Cardiac fibroblast (primary cell): Measurements from ENCODE around the gene SLC16A3.
"Not testable (repeated sequence)": the region's sequence is repeated elsewhere in the genome, so short reads cannot be mapped to it uniquely, and the experiment has no call there.

Experiments used
- DNase-seq, 2 donors: peaks; one replicate each; pipeline versions ENCODE4 v3.0.0 to v3.0.0-alpha.2; 2010; ENCODE audit warnings: low read depth in 2 of 2
- H3K4me3 ChIP-seq, 2 donors: replicated peaks in 1 of 2; 1 replicate in 1 of 2; 2 replicates in 1 of 2; pipeline ENCODE4 v1.5.1; 2011; ENCODE audit warnings: low read depth in 2 of 2, low read length in 2 of 2, mild to moderate bottlenecking in 2 of 2, moderate library complexity in 1 of 2
- TF ChIP-seq, protein P1 (sequence below): IDR thresholded peaks from one replicate; pipeline ENCODE4 v1.5.1; 2011; ENCODE audit warnings: low read depth, mild to moderate bottlenecking, low read length, inconsistent platforms

The SLC16A3 gene

DNA sequence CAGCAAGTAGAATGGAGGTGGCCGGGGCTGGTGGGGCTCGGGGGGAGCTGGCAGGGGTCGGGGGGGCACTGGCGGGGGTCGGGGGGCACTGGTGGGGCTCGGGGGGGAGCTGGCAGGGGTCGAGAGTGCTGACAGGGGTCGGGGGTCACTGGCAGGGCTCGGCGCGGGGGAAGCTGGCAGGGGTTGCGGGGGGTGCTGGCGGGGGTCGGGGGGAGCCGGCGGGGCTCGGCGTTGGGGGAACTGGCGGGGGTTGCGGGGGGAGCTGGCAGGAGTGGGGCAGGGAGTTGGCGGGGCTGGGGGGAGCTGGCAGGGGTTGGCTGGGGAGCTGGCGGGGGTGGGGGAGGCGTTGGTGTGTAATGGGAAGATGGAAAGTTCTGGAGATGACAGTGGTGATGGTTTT lies 41.3 kb upstream of the SLC16A3 start:
- no peak overlapping the region for H3K4me3 ChIP-seq
- DNase-seq = no peak
- TF ChIP-seq, protein P1, sequence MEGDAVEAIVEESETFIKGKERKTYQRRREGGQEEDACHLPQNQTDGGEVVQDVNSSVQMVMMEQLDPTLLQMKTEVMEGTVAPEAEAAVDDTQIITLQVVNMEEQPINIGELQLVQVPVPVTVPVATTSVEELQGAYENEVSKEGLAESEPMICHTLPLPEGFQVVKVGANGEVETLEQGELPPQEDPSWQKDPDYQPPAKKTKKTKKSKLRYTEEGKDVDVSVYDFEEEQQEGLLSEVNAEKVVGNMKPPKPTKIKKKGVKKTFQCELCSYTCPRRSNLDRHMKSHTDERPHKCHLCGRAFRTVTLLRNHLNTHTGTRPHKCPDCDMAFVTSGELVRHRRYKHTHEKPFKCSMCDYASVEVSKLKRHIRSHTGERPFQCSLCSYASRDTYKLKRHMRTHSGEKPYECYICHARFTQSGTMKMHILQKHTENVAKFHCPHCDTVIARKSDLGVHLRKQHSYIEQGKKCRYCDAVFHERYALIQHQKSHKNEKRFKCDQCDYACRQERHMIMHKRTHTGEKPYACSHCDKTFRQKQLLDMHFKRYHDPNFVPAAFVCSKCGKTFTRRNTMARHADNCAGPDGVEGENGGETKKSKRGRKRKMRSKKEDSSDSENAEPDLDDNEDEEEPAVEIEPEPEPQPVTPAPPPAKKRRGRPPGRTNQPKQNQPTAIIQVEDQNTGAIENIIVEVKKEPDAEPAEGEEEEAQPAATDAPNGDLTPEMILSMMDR = no peak

- no peak for DNase-seq
- TF ChIP-seq, protein P1 = no peak
- H3K4me3 ChIP-seq = no peak overlapping the region
Observed at GRCh38 chr17:82188001-82188961, 40.6 kb upstream of the SLC16A3 start.

GRCh38 chr17:82193050-82193449 lies 35.8 kb upstream of the SLC16A3 start:
- not testable (repeated sequence) for DNase-seq, H3K4me3 ChIP-seq

GRCh38 chr17:82193520-82194220 lies 35.2 kb upstream of the SLC16A3 start:
- TF ChIP-seq, protein P1 = no peak
- no peak overlapping the region for H3K4me3 ChIP-seq
- DNase-seq = no peak

DNA sequence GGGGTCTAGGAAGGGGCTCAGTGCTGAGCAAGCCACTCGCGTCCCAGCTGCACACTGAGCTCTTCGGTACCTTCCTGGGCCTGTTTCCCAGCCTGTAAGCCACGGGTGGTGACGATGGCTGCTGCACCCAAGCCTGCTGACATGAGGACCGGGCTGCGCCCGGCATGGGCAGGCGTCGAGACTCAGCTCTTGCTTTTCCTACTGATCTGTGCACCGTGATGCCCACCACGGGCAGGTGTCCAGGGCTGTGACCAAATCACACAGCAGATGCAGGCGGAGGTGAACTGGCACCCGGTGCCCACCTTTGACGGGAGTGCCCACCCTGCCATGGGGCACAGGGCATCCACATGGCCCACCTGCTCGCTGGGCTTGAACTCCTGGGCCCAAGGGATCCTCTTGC lies 34.1 kb upstream of the SLC16A3 start:
- TF ChIP-seq, protein P1 = no peak
- no peak for DNase-seq

DNA sequence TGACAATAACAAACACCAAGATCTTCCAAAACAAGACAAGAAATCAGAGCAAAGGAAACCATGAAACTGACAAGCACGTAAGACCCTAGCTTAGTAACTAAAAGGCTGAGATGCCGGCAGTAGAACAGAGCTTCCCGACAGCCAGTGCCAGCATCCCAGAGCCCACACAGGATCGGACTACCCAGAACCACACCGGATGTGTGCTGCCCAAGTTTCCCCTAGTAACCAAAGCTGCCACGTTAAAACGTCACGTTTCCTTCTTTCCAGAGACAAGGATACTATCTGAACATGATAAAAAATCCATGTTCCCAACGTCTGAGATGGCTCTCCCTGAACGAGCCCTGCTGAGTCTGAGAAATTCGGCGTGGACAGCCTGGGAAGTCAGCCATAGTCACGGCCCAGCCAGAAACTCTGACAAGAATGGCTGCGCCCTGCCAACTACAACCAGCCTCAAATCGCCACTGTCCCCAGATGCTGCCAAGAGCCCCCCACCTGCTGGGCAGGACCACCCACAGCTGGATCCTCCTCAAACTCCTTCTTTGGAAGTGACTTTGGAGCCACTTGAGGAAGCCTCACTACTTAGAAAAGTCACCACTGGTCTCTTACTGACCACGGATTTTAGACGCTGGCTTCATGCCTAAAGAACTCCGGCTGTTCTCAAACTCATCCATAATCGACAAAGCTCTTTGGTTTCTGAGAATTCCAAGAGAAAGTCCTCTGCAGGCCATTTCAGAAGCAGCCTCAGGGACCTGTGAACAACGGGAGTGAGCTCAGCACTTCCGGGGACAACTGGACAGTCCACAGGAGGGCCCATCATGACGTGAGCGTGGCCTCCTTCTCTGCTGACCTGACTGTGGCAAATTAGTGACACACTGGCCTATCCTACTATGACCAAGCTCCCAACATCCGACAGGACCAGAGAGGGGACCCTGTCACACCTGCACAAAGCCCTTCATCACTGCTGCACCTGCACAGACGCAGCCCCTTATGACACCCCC lies 32.9 kb upstream of the SLC16A3 start:
- DNase-seq = peak in 1 of 2 donors; percentile 50
- TF ChIP-seq, protein P1 = no peak

More for the DNA sequence above, 34.1 kb upstream of the SLC16A3 start:
- no peak overlapping the region for H3K4me3 ChIP-seq

More for the DNA sequence above, 32.9 kb upstream of the SLC16A3 start:
- no peak overlapping the region for H3K4me3 ChIP-seq
